Measurements from ENCODE around the gene PDXK. TPM values are rescaled to one million over a fixed set of nuclear protein-coding genes. Genes with fewer than 3 reads are reported as not detected.

The PDXK gene
- total and polyA plus RNA-seq, 10 of the 15 experiments (the other 5 are each of a cell fraction or from before 2014, with no cell fraction given), result 3.7 to 141 (median 60.0) TPM

- no peak for TF ChIP-seq IRF3 (IDR thresholded peaks at IDR 0.05)
- no peak for TF ChIP-seq MLLT1 (IDR thresholded peaks at IDR 0.05)
- TF ChIP-seq GABPA (IDR thresholded peaks at IDR 0.05; ENCODE audit: low read depth), result no peak
- TF ChIP-seq NRF1 (conservative IDR thresholded peaks at IDR 0.05; ENCODE audit: low read depth, low read length), result no peak
- no peak for TF ChIP-seq E4F1 (IDR thresholded peaks at IDR 0.05; ENCODE audit: borderline replicate concordance, partially characterized antibody)
- TF ChIP-seq RFX5 (IDR thresholded peaks at IDR 0.05; ENCODE audit: low read depth, low read length), result no peak
- TF ChIP-seq HDAC2 (IDR thresholded peaks at IDR 0.05), result no peak
- TF ChIP-seq TCF12 (IDR thresholded peaks at IDR 0.05; ENCODE audit: low read depth, low read length), result no peak
- TF ChIP-seq ZNF384 (IDR thresholded peaks at IDR 0.05; ENCODE audit: borderline replicate concordance, low read depth, low read length), result no peak
- TF ChIP-seq MTA3 (IDR thresholded peaks at IDR 0.05; ENCODE audit: borderline replicate concordance, low read length), result no peak
- TF ChIP-seq CBX5 (IDR thresholded peaks at IDR 0.05; ENCODE audit: low read depth), result no peak
- TF ChIP-seq ZZZ3 (IDR thresholded peaks at IDR 0.05; ENCODE audit: control insufficient read depth, insufficient read length, low read depth), result no peak
- no peak for TF ChIP-seq WRNIP1 (IDR thresholded peaks at IDR 0.05; ENCODE audit: borderline replicate concordance, low read depth, low read length)
- TF ChIP-seq CHD4 (IDR thresholded peaks at IDR 0.05), result no peak
- TF ChIP-seq RAD51 (IDR thresholded peaks at IDR 0.05), result no peak
- ChIA-PET POLR2A (interaction anchor here (0.6 to 0.9 kb wide), 3 partner anchors 17 to 150 kb away, joined by 3 to 4 read pairs (median 3); no protein-coding TSS in a partner anchor), SMC1A (ENCODE audit: uncharacterized antibody, unreplicated experiment) (interaction anchor here (0.8 kb wide), 1 partner anchor 9 kb away, joined by 3 read pairs; no protein-coding TSS in a partner anchor), CTCF (no interaction called here), RAD21 (ENCODE audit: unreplicated experiment) (no interaction called here)
- in situ Hi-C loops (cut with MboI), result no loop called here
- H3K4me2 ChIP-seq (ENCODE audit: control insufficient read depth, insufficient read depth), result no peak overlapping the region
- no peaks in the 10 kb centered on the region for H3K27me3 ChIP-seq (replicated peaks in 1 of 2; ENCODE audit: control insufficient read depth in 2 of 2, insufficient read depth in 2 of 2, low read length in 1 of 2)
- ATAC-seq, result no peak
- no peaks in the 10 kb centered on the region for H3K9me3 ChIP-seq (replicated peaks; ENCODE audit: control insufficient read depth, insufficient read depth, low read length)
- peaks cover 9 to 17% of the 10 kb centered on the region in 2 experiments; a peak in 3 of 4 replicates for H3K36me3 ChIP-seq (ENCODE audit: control insufficient read depth in 2 of 2, insufficient read depth in 2 of 2, low read length in 1 of 2)
- no peak overlapping the region for H3K4me3 ChIP-seq
- DNase-seq (ENCODE audit: low read depth, low spot score), result no peak
- H4K20me1 ChIP-seq (ENCODE audit: control insufficient read depth, insufficient read depth), result no peaks in the 10 kb centered on the region; the same call in 1 of the 2 replicates
- no peak overlapping the region for H3K27ac ChIP-seq (ENCODE audit: control insufficient read depth, insufficient read depth)
- BruUV-seq (replicated peaks), result no TSS peak
- no peak overlapping the region for H2AFZ ChIP-seq (ENCODE audit: control insufficient read depth, low read depth, low read length)
- 90% methylated on average over 24 of the region's 25 CpGs for WGBS (ENCODE audit: insufficient coverage, insufficient replicate concordance, low lambda C conversion rate, missing lambda C conversion rate)
- no peak for FAIRE-seq
- intact Hi-C loops (cut with micrococcal nuclease; ENCODE audit: unreplicated experiment), result no loop called here
- H3K4me1 ChIP-seq (ENCODE audit: control insufficient read depth, insufficient read depth, low read length), result no peaks in the 10 kb centered on the region
- H3K79me2 ChIP-seq (ENCODE audit: control insufficient read depth, insufficient read depth, low read length), result no peaks in the 10 kb centered on the region; the same call in none of the 2 replicates
- no peak overlapping the region for H3K9ac ChIP-seq (ENCODE audit: control insufficient read depth, insufficient read depth, low read length)
These were observed 17.4 kb downstream of the PDXK start for GRCh38 chr21:43736224-43736883.

Data from GM12878 (cell line).